HG02840 (cell line): ENCODE data around the gene CCL11.
"Not testable (repeated sequence)": the region's sequence is repeated elsewhere in the genome, so short reads cannot be mapped to it uniquely, and the experiment has no call there.

ENCODE experiments used
- ATAC-seq: cut with Tn5 transposase; IDR thresholded peaks from one replicate; pipeline ENCODE4 v1.9.1; 2021; ENCODE audit warnings: mild to moderate bottlenecking, moderate library complexity, moderate number of reproducible peaks; ENCODE audit not compliant: unreplicated experiment, low FRiP score

Gene CCL11

DNA sequence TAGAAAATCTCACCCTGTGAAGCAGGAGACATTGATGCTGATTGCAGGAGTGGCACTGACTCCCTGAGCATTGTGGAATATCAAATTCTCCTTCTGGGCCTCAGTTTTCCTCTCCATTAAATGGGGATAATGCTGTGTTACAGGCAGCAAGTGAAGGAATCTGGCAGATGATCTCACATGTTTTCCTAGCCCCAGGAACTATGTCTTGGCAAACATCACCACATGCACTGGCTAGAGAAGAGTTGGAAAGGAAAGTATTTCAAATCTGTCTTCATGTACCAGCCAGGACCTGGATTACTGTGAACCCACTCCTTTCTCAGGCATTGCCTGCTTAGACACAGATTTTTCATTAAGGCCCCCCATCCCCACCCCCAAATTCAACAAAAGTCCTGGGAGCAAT lies 20.1 kb downstream of the CCL11 start:
- no peak for ATAC-seq

- ATAC-seq, result no peak
These were observed 20.9 kb downstream of the CCL11 start for GRCh38 chr17:34306466-34306865.

- ATAC-seq, result no peak
These were observed 21.6 kb downstream of the CCL11 start for GRCh38 chr17:34307110-34307509.

GRCh38 chr17:34308371-34308770 lies 22.8 kb downstream of the CCL11 start:
- ATAC-seq, result no peak

DNA sequence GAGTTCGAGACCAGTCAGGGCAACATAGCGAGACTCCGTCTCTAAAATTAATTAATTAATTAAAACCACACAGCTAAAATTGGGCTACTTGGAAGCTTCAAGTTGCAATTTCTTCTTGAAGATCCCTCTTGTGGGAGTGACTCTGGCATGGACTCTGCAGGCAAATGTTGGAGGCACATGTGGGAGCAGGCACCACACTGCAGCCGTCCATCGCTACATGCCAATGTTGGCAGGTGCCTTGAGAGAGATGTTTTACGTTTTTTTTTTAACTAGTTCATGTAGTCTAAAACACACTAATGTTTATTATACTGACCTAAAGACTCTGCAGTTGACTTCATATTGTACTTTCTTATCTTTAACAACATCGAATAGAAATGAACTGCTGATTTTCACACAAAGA lies 25.7 kb downstream of the CCL11 start:
- ATAC-seq, result no peak

DNA sequence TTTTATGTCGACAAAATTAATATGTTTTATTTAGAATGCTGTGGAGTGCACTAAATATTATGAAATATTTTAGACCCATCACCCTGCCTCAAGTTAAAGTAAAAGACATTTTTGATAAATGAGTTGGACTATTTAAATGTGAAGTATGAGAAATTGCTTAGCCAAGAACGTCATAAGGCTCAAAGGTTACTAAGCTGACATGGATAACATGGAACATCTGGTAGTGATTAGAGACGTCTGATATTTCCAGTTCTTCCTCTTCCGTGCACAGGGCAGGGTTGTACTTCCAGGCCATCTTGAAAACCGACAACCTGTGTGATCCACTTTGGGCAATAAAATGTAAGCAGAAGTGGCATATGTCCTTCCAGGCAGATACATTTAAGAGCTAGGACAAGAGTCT lies 26.5 kb downstream of the CCL11 start:
- no peak for ATAC-seq

DNA sequence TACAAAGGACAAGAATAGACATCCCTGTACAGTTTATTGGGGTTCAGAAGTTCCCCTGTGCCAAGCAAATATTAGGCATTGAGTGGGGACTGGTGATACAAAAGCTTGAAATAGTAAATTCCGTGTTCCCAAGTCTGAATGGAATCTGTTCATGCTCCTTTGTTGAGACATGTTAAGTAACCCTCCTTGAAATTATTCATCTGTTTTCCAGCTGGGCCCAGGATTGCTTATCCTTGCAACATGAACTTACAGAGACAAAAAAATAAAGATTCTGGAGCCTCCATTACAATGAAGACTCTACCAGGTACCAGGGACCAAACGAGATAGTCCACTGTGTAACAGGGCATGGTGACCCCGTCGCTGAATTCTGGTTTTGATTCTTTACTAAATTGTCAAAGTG lies 27.6 kb downstream of the CCL11 start:
- ATAC-seq, result no peak

GRCh38 chr17:34314279-34314678 lies 28.7 kb downstream of the CCL11 start:
- no peak for ATAC-seq

DNA sequence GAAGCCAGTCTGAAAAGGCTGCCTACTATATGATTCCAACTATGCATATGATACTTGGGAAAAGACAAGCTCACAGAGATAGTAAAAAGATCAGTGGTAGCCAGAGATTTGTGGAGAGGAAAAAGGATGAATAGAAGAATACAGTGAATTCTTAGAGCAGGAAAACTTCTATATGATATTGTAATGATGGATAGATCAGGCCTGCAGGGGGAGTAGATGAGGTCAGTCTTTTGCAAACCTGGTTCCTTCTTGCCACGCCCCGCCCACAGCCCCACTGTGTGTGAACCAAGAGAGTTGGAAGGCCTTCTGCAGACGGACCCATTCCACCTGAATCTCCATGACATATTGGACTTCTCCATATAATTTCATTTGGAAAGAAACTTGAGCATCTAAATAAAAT lies 32.9 kb downstream of the CCL11 start:
- no peak for ATAC-seq

GRCh38 chr17:34319039-34319483 lies 33.5 kb downstream of the CCL11 start, which contains the start of gene CCL8:
TSS of gene CCL8 (plus strand) at chr17:34319435. CDS start at chr17:34319502, 67 bp downstream.
- ATAC-seq, result no peak

DNA sequence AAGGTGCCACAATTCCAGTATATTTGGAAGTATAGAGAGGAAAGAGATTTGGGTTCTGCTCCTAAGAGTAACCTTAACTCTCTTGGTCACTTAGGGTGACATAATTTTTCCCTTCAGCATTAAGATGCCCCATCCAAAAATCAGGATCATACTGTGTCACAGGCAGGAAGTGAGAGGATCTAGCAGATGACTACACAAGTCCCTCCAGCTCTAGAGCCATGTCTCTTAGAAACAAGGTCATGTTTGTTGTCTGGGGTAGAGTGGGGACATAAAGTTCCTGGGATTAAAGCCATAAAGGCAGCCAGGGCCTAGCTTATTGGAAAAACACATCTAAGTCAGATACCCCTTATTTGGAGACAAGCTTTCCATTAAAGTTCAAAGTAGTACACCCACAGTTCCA lies 36.4 kb downstream of the CCL11 start:
- ATAC-seq, result no peak

GRCh38 chr17:34327580-34327979 lies 42.0 kb downstream of the CCL11 start:
- not testable (repeated sequence) for ATAC-seq

- ATAC-seq, result no peak
These were observed 52.2 kb downstream of the CCL11 start for GRCh38 chr17:34337701-34338100.
